ENCODE measurements around the gene TMEM255A. TPM values are rescaled to one million over a fixed set of nuclear protein-coding genes. Genes with fewer than 3 reads are reported as not detected.

The TMEM255A gene
- total and polyA plus RNA-seq, 3 donors from 2014 or later, result 0.43 to 2.2 (median 0.87) TPM

DNA sequence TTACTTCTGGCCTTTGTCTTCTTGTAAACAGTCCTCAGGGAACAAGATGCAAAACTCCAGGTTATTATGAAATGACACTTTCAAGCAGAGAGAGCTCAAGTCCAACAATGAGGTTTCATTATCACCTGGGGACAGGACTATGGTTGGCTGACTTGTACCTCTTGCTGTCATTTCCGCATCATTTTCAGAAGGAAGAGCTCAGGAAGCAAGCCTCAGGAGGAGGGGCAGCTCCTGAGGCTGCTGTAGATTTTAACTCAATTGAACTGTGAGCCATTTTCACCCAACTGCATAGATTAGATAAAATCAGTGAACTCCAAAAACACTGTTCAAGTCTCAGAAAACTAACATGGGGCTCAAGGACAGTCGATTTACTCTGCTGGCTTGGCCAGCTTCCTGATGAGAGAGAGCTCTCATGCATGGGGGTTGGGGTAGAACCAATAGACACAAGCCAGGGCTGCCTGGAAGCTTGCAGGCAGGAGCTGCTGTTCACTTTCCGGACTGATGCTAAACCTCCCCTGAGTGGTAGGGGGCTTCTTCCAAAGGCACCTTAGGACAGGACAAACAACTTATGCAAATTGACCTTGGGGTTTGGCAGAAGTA, 23.6 kb downstream of the TMEM255A start:
- no peaks in the 10 kb centered on the region for H3K36me3 ChIP-seq (ENCODE audit: low read depth, missing control alignments)
- 20 to 79% methylated on average over 1 to 2 of the region's 3 CpGs for whole genome bisulfite sequencing, 2 donors
- no peaks in the 10 kb centered on the region for H3K4me1 ChIP-seq
- DNase-seq, result no peak
- no peaks in the 10 kb centered on the region for H3K9me3 ChIP-seq
- H3K4me3 ChIP-seq, result no peak overlapping the region
- no peak for TF ChIP-seq POLR2A (IDR thresholded peaks at IDR 0.05)
- TF ChIP-seq, protein P1, sequence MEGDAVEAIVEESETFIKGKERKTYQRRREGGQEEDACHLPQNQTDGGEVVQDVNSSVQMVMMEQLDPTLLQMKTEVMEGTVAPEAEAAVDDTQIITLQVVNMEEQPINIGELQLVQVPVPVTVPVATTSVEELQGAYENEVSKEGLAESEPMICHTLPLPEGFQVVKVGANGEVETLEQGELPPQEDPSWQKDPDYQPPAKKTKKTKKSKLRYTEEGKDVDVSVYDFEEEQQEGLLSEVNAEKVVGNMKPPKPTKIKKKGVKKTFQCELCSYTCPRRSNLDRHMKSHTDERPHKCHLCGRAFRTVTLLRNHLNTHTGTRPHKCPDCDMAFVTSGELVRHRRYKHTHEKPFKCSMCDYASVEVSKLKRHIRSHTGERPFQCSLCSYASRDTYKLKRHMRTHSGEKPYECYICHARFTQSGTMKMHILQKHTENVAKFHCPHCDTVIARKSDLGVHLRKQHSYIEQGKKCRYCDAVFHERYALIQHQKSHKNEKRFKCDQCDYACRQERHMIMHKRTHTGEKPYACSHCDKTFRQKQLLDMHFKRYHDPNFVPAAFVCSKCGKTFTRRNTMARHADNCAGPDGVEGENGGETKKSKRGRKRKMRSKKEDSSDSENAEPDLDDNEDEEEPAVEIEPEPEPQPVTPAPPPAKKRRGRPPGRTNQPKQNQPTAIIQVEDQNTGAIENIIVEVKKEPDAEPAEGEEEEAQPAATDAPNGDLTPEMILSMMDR (IDR thresholded peaks at IDR 0.05), result no peak
- H3K27me3 ChIP-seq, result no peaks in the 10 kb centered on the region
- intact Hi-C loops (cut with DNase I; ENCODE audit: low total_unique reads), result no loop called here
- no peak overlapping the region for H3K27ac ChIP-seq

DNA sequence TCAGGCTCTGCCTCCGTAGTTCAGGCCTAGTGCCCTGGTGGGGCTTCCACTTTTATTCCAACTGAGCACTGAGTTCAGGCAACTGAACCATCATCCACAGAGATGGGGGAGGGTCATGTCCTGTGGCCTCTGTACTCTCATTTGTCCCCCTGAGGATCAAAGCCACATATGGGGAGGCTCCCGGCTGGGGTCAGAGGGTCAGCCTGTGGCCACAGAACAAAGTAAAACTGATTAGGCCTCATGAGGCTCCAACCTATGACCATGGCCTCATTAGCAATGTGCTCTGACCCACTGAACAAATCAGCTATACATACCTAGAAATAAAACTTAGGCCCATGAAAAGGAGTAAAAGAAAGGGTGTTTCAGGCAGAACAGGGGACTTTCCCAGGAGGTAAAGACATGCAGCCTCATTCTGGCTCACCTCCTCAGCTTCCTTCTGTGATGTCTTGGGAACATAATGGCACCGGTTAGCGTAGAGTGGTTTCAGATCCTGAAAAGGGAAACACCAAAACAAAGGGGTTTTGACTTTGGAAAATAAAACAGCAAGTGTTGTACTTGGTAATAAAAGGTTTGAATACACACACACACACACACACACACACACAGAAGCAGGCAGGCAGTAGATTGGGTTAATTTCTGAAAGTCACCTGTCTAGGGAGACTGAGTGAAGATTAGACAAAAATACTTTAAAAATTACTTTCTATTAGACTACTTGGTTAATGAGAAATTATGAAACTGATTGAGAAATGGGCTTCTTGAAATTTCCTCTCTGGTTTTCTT, 24.3 kb downstream of the TMEM255A start:
- WGBS, 2 donors, result 81 to 90% methylated on average over 3 to 4 of the region's 4 CpGs

DNA sequence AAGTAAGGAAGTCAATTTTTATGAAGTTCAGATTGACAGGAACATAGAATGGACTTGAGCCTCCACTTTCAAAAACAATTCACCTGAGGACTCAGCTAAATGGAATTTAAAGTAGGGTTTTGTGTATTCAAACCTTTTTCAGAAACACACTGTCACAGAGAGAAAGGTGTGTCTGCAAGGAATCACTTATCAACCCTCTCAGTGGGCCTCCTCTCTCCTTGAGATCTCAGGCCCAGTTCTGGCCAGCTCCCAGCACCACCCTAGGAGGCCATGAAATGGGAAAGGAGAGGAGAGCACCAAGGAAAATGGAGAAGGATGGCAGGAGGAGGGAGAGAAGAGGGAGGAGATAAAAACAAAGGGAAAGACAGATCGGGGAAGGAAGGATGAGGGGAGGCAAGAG, 28.6 kb downstream of the TMEM255A start:
- DNase-seq, result no peak
- H3K27ac ChIP-seq, result no peak overlapping the region
- H3K4me1 ChIP-seq, result no peaks in the 10 kb centered on the region
- no peaks in the 10 kb centered on the region for H3K27me3 ChIP-seq
- TF ChIP-seq, protein P1 (IDR thresholded peaks at IDR 0.05), result no peak
- TF ChIP-seq POLR2A (IDR thresholded peaks at IDR 0.05), result no peak
- H3K36me3 ChIP-seq (ENCODE audit: low read depth, missing control alignments), result no peaks in the 10 kb centered on the region
- H3K4me3 ChIP-seq, result no peak overlapping the region
- intact Hi-C loops (cut with DNase I; ENCODE audit: low total_unique reads), result no loop called here
- no peaks in the 10 kb centered on the region for H3K9me3 ChIP-seq
- 92 to 100% methylated on average over 1 of the region's 1 CpG for WGBS, 2 donors

More for the DNA sequence above, 24.3 kb downstream of the TMEM255A start:
- Histone ChIP-seq H3K36me3 (ENCODE audit: low read depth, missing control alignments) (no peaks in the 10 kb centered on the region), H3K4me1 (no peaks in the 10 kb centered on the region), H3K27me3 (no peaks in the 10 kb centered on the region), H3K4me3 (no peak overlapping the region), H3K27ac (no peak overlapping the region), H3K9me3 (no peaks in the 10 kb centered on the region)
- no peak for DNase-seq
- no peak for TF ChIP-seq POLR2A (IDR thresholded peaks at IDR 0.05)
- TF ChIP-seq, protein P1 (IDR thresholded peaks at IDR 0.05), result no peak
- intact Hi-C loops (cut with DNase I; ENCODE audit: low total_unique reads), result no loop called here

DNA sequence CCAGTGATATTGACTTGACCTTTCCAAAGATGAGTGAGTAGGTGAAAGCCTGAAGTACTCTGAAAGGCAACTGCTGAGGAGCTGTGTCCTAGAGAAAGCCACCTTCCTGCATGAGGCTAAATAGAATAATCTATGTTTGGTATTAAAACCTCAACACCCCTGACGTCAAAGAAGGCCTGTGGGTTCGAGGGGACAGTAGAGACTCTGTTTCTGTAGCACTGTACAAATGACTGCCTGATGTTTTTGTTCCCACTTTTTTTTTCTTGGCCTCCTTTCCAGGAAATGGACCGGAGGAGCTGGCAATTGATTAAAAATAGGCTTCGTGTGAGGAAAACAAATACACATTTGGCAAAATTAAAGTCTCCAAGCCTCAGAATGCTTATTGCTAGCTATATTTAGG, 29.5 kb downstream of the TMEM255A start:
- H3K27ac ChIP-seq, result no peak overlapping the region
- TF ChIP-seq POLR2A (IDR thresholded peaks at IDR 0.05), result no peak
- TF ChIP-seq, protein P1 (IDR thresholded peaks at IDR 0.05), result no peak
- no peaks in the 10 kb centered on the region for H3K9me3 ChIP-seq
- 32 to 54% methylated on average over 4 of the region's 4 CpGs for WGBS, 2 donors
- intact Hi-C loops (cut with DNase I; ENCODE audit: low total_unique reads), result no loop called here
- DNase-seq, result no peak
- no peaks in the 10 kb centered on the region for H3K4me1 ChIP-seq
- H3K4me3 ChIP-seq, result no peak overlapping the region
- H3K36me3 ChIP-seq (ENCODE audit: low read depth, missing control alignments), result no peaks in the 10 kb centered on the region
- H3K27me3 ChIP-seq, result no peaks in the 10 kb centered on the region
